Measurements from ENCODE around the gene RAB12. TPM values are rescaled to one million over a fixed set of nuclear protein-coding genes. Genes with fewer than 3 reads are reported as not detected.

Gene RAB12
- total and polyA plus RNA-seq, 2 of the 13 experiments (the other 11 are each of a cell fraction or from before 2014, with no cell fraction given), result 9.5 to 25.3 TPM

GRCh38 chr18:8657050-8657820, 48.0 kb downstream of the RAB12 start (continued):
- TF ChIP-seq ZNF407 (CRISPR knock-in tag; IDR thresholded peaks at IDR 0.05; ENCODE audit: not compliant biosample characterization), result no peak
- TF ChIP-seq ZFP91 (CRISPR knock-in tag; IDR thresholded peaks at IDR 0.05; ENCODE audit: borderline replicate concordance), result no peak
- TF ChIP-seq TOPORS (CRISPR knock-in tag; IDR thresholded peaks at IDR 0.05), result no peak
- TF ChIP-seq ZKSCAN1 (IDR thresholded peaks at IDR 0.05; ENCODE audit: low read length), result no peak
- no peak for TF ChIP-seq ZNF160 (CRISPR knock-in tag; IDR thresholded peaks at IDR 0.05)
- no peak for TF ChIP-seq PHF20 (CRISPR knock-in tag; IDR thresholded peaks at IDR 0.05)
- no peak for TF ChIP-seq ZC3H13 (CRISPR knock-in tag; IDR thresholded peaks at IDR 0.05)

Measured in HepG2 (cell line).